ENCODE data around the gene TBC1D16.
"Not testable (repeated sequence)": the region's sequence is repeated elsewhere in the genome, so short reads cannot be mapped to it uniquely, and the experiment has no call there.

Gene TBC1D16

DNA sequence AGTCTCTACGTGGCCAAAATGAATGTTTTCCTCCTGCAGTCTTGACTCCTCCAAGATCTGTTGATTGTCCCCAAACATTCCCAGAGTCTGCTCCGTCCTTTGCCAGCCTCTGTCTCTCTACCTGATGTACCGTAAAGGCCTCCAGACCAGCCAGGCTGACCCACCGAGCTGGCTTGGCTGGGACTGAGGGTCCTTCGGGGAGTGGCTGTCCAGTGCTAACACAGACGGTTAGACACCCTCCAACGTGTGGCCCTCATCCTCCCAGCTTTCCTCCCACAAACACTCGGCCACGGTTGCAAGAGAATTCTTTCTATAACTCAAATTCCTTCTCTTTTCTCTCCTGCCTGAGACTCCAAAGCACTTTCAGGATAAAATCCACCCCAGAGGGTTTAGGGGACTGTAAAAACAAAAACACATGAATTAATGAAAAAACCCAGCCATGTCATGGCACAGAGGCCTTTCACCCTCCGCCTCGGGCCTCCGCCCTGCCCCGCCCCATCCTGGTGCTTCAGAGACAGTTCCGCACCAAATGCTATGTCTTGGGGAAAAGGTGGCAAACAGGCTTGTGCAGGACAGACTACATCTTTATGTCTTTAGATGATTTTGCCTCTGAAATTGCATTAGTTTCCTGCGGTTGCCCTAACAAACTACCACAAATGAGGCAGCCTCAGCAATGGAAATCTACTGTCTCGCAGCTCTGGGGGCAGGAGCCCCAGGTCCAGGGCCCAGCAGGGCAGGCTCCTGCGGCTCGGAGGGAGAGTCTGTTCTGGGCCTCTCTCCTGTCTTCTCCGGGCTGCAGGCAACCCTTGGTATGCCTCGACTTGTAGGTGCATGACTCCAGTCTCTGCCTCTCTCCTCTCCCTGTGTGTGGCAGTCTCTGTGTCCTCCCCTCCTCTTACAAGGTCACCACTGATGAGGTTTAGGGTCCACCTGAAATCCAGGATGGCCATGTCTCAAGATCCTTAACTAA is 124.0 kb downstream of the TBC1D16 start:
- DNase-seq = no peak

DNA sequence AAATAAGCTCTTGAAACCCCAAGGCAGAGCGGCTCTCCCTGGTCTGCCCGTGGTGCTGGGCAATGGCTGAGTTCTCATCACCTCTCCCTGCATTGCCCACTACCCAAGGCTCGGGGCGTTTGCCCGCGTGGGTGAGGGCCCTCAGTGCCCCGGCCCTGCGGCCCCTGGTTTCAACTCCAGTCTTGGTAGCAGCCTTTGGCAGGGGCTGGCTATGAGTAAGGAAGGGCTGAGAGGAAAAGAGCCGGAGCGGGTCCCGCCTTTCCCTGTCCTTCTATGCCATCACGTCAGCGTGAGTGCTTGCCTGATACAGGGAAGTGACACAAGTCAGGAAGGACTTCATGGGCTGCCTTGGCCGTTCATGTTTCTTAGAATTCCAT is 124.7 kb downstream of the TBC1D16 start:
- DNase-seq = no peak

DNA sequence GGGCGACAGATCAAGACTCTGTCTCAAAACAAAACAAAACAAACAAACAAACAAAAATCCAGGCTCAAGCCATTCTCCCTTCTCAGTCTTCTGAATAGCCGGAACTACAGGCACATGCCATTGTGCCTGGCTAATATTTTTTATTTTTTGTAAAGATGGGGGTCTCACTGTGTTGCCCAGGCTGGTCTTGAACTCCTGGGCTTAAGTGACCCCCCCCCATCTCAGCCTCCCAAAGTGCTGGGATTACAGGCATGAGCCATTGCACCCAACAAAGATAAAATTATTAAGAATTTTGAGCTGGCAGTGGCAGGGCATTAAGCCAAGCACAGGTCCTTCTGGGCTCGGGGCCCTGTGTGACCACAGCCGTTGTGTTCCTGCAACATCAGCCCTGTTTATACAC is 126.6 kb downstream of the TBC1D16 start:
- DNase-seq = no peak

DNA sequence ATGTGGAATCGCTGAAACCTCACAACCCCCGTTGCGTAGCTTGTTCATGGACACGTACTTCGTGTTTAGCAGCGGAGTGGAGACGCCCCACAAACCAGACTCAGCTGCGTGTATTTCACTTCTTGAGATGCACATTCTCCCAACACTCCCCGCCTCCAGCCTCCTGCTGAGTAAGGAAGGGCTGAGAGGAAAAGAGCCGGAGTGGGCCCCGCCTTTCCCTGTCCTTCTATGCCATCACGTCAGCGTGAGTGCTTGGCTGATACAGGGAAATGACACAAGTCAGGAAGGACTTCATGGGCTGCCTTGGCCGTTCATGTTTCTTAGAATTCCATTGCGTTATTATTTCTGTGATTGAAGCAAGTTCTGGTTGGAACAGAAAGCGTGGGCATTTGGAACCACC is 127.8 kb downstream of the TBC1D16 start:
- no peak for DNase-seq

DNA sequence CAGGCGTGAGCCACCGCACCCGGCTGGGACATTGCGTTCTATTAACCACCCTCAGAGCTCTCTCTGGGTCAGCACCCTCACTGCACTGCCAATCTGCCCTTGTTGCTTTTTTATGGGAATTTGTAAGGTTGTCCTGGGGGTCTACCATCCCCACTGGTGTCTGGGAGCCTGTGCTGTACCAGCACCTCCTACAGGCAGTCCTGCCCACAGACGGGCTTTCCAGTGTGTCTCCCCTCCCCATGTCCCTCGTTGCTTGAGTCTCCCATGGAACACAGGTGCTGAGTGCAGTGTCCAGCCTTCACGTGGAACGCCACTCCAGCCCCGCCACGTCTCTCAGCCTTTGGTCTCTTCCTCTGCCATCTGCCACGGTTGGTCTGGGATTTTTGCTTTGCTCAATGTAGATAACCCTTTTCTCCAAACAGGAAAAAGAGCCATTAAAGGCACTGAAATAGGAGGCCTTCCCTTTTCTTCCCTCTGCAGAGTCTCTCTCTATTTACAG is 128.4 kb downstream of the TBC1D16 start:
- no peak for DNase-seq

DNA sequence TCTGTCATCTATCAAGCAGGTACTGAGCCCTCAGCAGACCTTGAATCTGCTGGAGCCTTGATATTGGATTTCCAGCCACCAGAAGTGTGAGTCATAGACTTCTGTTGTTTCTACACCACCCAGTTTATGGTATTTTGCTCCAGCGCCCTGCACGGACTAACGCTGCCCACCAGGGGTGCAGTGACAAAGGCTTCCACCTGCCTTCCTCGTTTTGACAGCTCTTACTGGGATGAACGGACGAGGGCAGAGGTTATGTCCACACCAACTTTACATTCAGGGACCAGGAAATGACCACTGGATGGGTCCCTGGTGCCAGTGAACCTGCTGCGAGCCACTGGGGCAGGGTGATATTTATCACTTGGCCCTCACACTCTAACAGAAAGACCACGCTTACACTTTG is 129.8 kb downstream of the TBC1D16 start:
- peak; percentile 55 for DNase-seq

DNA sequence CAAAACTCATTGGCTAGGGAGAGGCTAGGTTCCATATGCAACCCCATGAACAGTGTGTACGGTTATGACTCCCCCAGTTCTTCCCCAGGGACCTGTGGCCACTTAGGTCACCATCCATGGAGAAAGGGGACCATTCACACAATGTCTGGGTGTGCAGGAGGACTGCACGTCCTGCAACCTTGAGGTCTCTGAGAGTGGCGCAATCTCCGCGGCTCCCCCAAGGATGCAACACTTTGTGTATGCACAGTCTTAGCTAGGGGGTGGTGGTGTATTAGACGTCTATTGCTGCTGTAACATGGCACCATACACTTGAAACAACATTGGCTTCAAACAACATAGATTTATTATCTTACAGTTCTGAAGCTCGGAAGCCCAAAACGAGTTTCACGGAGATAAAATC is 130.8 kb downstream of the TBC1D16 start:
- no peak for DNase-seq

DNA sequence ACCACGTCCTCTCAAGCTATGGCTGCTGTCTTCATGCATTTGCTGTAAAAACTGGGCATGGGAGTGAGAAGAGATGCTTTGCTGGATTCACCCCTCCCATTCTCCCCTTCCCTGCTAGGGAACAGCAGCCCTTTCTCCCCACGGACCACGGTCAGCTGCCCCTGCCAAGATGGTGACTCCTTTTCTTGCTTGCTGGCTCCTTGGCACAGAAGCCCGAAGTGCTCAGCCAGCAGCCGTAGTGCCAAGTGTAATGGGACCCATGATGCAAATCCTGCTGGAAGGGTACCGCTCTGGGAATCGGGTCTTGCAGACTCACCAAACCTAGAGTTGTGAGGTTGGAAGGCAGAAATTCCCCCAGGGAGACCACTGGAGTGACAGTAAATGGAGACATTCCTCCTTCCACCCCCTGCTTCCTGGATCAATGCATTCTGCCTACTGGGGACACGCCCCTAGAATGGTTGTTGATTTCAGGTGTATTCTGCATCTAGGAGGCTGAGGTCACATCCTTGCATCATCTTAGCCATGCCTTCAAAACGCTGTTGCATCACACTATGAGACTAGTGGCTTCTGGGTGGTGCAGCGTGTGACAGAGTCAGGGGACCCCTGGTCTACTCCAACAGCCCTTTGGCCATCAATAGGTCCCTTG is 133.4 kb downstream of the TBC1D16 start:
- no peak for DNase-seq

DNA sequence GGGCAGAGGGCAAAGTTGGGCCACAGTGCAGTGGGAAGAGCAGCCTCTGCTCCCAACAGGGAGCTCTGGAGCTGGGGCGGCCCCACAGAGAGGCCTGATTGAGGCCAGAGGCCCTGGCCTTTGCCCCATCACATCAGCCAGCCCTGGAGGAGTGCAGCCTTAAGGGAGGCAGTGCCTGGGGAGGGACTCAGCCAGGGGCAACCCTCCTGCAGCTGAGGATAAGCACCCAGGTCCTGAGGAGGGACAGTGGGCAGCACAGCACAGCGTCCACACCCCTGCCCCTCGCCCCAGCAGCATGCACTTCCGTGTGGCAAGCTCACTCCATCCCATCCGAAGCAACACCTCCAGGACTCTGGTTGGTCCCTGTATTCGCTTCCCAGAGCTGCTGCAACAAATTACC is 134.5 kb downstream of the TBC1D16 start:
- DNase-seq = no peak

DNA sequence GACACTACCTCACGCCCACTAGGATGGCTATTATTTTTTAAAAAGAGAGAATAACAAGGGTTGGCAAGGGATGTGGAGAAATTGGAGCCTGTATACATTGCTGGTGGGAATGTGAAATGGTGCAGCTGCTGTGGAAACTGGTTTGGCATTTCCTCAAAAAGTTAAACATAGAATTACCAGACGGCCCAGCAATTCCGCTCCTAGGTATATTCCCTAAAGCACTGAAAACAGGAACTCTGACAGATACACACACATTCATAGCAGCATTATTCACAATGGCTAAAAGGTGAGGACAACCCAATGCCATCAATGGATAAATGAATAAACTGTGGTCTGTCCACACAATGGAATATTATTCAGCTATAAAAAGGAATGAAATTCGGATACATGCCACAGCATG is 136.1 kb downstream of the TBC1D16 start:
- DNase-seq = no peak

DNA sequence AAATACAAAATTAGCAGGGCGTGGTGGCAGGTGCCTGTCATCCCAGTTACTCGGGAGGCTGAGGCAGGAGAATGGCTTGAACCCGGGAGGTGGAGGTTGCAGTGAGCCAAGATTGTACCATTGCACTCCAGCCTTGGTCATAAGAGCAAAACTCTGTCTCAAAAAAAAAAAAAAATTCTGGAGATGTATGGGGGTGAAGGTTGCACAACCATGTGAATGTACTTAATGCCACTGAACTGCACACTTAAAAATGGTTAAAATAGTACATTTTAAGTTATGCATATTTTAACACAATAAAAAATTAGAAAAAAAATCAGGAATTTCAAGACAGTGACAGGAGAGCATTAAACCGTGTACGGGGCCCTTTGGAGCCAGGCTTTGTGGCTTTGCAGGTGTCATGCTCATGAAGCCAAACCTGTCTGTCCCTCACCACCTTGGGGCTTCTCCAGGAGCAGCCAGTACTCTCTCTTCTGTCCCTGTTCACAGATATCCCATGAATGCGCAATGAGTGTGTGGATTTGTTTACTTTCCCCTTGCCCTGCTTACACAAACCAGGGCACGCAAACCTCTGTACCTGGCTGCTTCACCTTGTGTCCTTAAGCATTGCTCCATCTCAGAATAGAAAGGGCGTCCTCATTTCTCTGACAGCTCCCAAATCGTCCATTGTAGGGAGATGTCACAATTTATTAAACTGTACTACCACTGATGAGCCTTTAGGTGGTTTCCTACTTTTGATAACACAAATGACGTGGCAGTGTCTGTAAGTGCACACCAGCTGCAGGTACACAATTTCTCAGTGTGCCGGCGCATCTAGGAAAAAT is 138.2 kb downstream of the TBC1D16 start:
- DNase-seq = no peak

DNA sequence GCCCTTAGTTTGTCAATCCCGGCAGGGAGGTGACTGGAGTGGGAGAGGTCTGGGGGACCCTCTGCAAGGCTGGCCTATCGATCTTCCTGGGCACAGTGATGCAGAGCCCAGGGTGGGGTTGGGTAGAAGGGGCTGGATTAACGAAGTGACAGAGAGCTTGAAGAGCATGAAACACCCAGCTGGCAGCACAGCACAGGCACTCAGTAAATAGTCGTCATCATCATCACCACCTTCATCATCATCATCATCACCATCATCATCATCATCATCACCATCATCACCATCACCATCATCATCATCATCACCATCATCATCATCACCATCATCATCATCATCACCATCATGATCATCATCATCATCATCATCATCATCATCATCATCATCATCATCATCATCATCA is 142.2 kb downstream of the TBC1D16 start:
- not testable (repeated sequence) for DNase-seq

DNA sequence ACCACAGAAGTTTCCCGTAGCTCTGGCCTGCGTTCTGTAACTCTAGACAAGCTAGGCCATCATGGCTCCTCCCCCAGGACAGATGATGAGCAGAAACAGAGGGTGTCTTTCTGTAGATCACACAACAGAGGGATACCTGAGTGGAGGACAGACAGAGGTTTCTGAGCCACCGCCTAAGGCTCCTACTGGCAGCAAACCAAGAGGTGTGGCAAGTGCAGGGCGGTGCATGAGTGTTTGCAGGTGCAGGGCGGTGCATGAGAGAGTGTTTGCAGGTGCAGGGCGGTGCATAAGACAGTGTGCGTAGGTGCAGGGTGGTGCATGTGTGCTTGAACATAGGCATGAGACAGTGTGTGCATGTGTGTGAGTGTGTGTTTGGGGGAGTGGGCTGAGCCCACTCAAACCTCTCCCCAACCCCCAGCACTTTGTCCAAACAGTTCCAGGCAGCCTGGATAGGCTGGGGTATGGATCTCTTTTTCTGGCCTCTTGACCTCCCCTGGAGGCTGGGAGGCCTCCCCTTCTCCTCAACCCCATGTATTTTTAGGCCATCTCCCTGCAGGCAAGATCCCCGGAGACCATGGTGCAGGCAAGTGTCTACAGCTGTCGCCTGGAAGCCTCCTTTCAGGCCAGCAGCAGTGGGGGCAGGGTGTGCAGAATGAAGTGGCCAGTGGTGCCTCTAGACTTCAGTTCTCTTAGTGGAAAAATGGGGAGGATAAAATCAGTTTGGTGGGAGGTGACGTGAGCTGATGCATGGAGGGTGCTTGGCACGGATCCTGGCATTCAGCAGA is 143.0 kb downstream of the TBC1D16 start:
- no peak for DNase-seq

DNA sequence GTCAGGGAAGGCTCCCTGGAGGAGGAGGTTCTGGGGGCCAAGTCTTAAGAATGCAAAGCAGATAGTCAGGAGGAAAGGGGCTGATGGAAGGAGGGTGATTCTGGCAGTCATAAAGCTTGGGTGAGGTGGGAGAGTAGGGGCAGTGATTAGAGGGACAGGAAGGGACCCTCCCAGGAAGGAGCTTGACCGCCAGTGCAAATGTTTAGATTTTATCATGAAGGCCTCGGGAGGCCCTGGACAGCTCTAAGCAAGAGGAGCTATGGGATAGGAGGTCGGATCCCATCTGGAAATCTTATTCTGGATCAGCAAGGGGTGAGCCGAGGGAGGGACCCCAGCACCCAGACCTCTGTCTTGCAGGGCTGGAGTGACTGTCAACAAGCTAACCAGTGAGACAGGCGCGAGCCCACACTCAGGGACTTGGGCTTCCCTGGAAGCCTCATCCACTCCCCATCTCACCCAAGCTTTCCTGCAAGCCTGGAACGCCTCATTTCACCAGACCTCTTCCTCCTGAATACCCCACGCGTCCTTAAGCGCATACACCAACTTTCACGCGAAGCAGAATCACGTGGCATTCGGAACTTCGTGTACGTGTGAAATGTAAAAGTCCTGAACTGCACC is 144.4 kb downstream of the TBC1D16 start:
- DNase-seq = no peak

DNA sequence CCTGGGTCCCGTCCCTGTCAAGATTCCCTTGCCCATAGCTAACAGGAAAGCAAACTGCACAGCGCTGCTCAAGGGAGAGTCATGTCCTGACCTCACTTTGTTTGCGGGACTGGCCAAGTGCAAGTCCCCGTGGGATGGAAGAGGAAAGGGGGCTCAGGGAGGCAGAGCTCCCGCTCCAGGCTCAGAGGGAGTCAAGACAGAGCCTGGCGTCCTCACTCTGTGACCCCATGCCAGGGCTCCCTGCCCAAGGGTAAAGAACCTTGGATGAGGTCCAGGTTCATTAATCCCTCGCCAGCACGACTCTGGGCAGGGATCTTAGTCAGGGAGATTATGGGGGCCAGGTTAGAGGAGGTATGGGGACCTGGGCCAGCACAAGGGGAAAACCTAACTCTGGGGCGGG is 145.0 kb downstream of the TBC1D16 start:
- no peak for DNase-seq

DNA sequence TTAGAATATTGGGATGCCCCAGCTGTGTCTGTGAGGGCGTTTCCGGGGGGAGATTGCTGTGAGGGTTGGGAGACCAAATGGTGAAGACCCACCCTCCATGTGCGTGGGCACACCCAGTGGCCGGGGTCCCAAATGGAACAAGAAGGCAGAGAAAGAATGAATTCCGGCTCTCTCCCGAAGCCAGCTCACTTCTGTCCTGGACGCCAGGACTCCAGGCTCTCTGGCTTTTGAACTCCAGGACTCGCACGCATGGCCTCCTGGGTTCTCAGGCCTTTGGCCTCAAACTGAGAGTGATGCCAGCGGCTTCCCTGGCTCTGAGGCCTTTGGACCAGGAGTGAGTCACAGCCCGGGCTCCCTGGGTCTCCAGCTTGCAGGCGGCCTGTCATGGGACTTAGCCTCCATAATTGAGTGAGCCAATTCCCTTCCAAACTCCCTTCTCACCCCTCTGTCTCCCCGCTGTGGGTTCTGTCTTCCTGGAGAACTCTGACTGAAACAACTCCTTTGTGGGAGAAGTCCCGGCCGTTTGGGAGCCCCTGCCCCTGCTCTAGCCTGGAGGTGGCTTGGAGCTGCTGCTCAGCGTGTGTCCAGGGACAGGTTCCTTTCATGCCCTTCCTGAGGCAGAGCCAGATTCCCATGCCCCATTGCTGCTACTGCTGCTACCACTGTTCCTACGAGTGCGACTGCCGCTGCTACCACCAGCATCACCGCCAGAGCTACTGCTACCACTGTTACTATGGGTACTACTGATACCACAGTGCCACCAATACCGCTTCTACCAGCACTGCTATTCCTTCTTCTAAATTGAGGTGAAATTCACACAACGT is 146.6 kb downstream of the TBC1D16 start:
- DNase-seq = no peak

DNA sequence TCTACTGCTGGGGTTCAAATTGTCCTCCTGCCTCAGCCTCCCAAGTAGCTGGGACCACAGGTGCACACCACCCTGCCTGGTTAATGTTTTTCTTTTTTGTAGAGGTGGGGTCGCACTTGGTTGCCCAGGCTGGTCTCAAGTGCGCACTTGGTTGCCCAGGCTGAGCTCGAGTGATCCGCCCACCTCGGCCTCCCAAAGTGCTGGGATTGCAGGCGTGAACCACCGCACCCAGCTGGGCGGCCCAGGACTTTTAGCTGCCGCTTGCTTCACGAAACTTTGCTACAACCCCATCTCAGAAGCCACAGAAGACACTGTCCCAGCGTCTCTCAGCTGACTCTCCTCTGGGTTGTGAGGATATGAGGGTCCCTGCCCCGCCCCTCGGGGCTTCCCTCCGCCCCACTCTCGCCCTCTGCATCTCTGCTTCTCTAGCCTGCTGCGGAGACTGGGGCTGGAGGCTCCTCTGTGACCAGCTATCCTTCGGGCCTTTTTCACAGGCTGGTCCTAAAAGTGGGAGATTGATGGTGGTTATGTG is 147.6 kb downstream of the TBC1D16 start:
- DNase-seq = no peak

DNA sequence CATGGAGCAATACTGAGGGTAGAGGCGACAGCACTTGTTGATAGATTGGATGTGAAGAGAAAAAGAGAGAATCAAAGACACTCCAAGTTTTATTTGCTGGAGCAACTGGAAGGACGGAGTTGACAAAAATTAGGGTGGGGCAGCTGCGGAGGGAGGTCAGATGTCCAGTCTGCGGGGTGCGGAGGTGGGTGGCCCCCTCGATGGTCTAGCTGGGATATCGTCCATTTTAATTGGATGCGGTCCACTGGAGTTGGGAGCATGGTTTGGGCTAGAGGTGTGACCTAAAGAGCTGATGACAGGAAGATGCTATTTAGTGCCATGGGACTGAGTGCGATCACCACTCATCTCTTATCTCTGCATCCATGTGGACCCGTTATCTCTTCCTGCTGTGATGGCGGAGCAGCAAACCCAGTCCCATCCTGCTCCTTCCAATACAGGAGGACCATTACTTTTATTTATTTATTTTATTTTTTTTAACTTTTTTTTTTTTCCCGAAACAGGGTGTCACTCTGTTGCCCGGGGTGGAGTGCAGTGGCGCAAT is 148.2 kb downstream of the TBC1D16 start:
- DNase-seq = no peak

DNA sequence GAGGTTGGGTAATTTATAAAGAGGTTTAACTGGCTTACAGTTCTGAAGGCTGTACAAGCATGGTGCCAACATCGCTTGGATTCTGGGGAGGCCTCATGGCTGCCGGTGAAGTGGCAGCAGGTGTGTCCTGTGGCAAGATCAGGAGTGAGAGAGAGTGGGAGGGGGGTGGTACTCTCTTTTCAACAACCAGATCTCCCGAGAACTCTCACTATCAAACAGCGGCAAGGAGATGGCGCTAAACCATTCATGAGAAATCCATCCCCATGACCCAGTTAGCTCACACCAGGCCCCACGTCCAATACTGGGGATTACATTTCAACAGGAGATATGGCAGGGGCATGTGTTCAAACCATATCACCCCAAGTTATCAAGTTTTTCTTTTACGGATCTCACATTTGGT is 152.5 kb downstream of the TBC1D16 start:
- no peak for DNase-seq

Measured in hematopoietic multipotent progenitor cell treated with erythropoietin and hydrocortisone succinate and interleukin-3 and kit ligand, for 4 days (in vitro differentiated cells).